GM12873 (cell line): ENCODE measurements around the gene DZIP3.

Experiments used
- TF ChIP-seq, protein P1 (sequence below): IDR thresholded peaks from 2 replicates; pipeline ENCODE4 v1.5.1; 2012; ENCODE audit warnings: low read depth, mild to moderate bottlenecking, moderate library complexity, low read length, control low read depth; ENCODE audit not compliant: insufficient read depth; ENCODE audit errors: missing control alignments

DZIP3 gene

DNA sequence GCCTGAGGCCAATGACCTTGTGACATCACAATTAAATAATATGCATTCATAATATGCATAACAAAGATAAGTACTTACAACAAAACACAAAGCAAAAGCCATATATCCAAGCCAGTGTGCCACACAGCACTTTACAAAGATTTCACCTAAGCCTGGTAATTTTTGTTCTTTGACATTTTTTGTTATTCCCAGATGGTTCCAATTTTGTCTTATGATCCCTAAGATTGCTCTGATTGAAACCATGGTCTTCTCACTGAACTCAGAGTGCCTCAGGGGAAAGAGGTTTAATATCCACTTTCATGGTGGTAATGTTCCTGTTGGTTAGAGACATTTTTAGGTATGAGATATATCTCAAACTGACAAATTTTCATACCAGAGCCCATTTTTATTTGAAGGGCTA lies 138.6 kb downstream of the DZIP3 start:
- TF ChIP-seq, protein P1, sequence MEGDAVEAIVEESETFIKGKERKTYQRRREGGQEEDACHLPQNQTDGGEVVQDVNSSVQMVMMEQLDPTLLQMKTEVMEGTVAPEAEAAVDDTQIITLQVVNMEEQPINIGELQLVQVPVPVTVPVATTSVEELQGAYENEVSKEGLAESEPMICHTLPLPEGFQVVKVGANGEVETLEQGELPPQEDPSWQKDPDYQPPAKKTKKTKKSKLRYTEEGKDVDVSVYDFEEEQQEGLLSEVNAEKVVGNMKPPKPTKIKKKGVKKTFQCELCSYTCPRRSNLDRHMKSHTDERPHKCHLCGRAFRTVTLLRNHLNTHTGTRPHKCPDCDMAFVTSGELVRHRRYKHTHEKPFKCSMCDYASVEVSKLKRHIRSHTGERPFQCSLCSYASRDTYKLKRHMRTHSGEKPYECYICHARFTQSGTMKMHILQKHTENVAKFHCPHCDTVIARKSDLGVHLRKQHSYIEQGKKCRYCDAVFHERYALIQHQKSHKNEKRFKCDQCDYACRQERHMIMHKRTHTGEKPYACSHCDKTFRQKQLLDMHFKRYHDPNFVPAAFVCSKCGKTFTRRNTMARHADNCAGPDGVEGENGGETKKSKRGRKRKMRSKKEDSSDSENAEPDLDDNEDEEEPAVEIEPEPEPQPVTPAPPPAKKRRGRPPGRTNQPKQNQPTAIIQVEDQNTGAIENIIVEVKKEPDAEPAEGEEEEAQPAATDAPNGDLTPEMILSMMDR, result no peak

DNA sequence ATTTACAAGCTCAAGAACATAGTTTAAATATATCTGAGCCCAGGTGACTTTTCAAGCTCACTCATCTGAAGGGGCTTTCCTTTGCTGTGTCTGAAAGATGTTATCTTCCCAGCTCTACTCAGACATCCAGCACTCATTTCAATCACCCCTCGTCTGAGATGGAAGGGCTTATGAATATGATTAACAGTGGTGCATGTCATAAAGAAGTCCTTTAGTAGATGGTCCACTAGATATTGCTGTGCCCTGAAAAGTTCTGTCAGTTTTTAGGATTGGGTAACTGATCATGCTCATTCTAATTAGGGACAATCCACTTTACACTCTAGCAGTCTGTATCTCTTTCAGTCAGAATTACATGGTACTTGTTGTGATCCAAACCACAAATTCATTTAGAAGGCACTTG lies 139.4 kb downstream of the DZIP3 start:
- TF ChIP-seq, protein P1, result no peak

DNA sequence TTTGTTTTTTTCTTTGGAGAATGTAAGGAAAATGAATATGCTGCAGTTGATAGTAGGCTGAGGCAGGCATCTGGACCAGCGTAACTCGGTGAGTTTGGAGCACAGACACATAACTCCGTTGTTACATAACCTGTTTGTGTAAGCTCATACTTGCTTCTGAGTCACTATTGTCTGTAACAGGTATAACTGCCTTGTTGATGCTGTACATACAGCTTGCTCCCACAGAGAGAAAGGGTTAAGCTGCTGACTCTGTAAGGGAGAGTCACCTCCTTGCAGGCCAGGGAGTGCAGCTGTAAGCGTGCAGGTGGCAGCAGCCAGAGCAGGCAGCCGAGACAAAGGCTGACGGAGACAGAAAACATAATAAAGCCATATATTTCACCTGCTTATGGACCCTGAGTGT lies 147.3 kb downstream of the DZIP3 start:
- TF ChIP-seq, protein P1, result no peak

DNA sequence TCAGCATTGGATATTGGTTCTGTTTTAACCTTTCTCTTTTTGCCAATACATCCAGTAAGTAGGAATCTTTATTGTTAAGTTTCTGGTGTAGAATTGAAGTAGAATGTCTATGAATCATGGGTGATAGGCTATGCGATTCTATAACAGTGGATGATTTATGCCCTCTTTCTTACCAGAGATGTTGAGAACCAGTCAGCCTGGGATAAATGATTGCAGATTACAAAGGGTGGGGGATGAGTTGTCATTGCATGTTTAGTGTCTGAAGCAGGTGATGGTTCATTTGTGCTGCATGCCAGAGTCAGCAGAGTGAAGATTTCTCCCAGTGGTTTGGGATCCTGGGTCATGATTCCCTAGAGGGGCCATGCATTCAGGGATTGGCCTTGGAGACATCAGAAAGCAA lies 153.4 kb downstream of the DZIP3 start:
- TF ChIP-seq, protein P1, result no peak
